CD4-positive, alpha-beta T cell treated with Interleukin-10 for 1 hour (primary cell): ENCODE data around the gene SRSF12.
A peak's percentile ranks its signal among the peaks of the same experiment; 100 is the strongest.

Experiments
- DNase-seq: peaks from one replicate; pipeline ENCODE4 v3.0.0-alpha.2; 2020

Gene SRSF12

DNA sequence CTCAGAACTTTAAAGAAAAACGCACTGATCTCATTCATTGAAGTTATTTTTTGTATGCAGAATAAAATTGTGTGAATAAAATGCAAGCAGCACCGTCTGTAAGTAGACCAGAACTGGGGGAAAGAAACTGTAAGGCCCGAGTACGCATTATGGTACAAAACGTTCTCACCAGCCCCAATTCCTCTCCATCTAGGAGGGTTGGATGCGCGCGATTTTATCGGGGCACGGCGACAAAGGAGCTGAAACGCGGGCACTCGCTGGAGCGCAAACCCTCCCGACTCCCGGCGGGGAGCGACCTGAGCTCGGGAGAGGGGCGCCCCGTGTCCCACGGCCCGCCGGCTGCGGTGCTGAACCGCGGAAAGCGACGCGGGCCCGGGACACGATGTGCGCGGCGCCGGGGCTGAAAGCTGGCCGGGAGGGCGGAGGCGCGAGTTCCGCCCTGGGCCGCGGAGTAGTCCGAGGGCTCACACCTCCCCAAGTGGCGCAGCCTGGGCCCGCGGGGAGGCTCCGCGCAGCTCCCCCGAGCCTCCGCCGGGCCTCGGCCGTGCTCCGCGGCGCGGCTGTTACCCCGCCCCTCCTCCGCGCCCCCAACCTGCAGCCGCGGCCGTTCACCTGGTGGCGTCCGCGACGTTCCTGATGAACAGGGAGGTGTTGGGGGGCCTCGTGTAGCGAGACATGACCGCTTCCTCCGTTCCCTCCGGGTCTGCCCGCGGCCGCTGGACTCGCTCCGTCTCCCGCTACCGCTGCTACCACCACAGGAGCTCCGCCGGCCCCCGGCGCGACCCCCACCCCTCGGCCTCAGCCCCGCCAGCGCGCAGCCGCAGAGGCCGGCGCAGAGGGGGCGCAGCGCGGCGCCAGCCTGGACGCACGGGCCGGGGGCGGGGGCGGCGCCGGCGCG is at the start of gene SRSF12:
Gene SRSF12 (minus strand): TSS at position 861 of the 898 bp plus-strand sequence. CDS start 184 bp downstream, at position 677.
- peak; percentile 43 for DNase-seq

GRCh38 chr6:89162047-89162371 is 44.1 kb upstream of the SRSF12 start:
- DNase-seq: no peak

GRCh38 chr6:89161326-89162046 is 43.6 kb upstream of the SRSF12 start:
- DNase-seq: no peak

- no peak for DNase-seq
Measured at GRCh38 chr6:89160331-89161092, 42.6 kb upstream of the SRSF12 start.

GRCh38 chr6:89154131-89154530 is 36.3 kb upstream of the SRSF12 start:
- DNase-seq: no peak

- DNase-seq: no peak
Measured at GRCh38 chr6:89148016-89148750, 30.3 kb upstream of the SRSF12 start.

DNA sequence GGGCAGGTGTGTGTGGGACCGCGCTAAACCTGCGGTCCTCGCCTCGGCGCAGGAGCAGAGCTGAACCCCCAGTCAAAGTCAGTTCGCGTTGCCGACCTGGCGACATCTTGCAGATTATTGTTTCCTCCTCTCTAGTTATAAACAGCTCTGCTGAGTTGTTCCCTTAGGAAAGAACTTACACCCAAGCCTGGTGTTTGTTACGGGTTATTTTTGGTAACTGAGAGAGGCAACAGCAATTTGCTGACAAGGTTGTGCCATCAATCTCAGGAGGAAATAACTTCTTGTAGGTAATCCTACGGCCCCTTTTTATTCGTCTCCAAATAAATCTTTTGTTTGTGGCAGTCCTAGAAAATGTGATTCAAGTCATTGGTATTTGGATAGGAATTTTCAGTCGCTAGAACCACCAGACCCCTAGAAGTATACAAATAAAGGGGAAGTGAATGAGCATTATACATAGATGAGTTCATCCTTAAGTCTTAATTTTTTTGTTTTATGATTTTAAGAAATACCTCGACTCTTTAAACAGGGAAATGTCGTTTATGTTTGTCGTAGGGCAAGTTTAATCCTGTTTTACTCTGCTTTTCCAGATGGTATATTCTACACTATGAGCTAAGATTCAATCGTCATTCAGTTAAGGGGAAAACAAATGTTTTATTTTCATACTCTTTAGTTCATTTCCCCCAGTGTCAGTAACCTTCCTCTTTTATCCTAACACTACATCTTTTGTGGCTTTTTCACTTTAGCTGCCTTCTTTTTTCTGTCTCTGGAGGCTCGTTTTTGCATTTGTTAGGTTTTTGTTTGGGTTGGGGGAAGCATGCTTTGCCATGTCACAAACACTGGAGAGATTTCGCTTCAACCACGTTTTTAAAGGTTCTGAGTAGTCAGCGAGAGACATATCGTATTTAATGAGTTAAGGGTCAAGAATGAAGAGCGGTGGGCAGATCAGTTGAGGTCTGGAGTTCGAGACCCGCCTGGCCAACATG is 29.1 kb upstream of the SRSF12 start:
- peak; percentile 31 for DNase-seq

- peak; percentile 64 for DNase-seq
Measured at GRCh38 chr6:89145956-89146717, 28.3 kb upstream of the SRSF12 start, which contains the start of gene PM20D2. PM20D2 (plus strand) TSS chr6:89146055; CDS start chr6:89146145, 90 bp downstream.

- peak; percentile 53 for DNase-seq
Measured at GRCh38 chr6:89145091-89145955, 27.5 kb upstream of the SRSF12 start.

DNA sequence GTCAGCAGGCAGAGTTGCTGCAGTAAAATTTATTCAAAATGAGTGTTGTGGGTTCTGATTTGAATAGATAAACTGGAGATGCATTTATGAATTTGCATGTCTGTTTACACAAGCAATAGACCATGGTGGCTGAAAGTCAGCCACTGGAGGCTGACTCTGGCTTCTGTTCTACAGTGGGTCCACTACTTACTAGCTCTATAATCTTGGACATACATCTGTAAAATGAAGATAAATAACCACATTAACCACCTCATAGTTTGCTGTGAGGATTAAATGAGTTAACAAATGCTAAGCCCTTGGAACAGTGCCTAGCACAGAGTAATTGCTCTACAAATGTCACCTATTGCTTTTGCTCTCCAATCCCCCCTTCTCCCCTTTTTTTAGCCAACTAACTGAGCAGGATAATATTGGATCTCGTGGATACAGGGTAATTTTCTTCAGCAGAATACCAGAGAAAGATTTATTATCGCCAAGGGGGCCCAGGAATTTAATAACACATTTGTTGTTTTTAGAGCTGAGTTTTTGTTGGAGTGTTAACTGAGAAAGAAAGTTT is 26.6 kb upstream of the SRSF12 start:
- DNase-seq: no peak

DNA sequence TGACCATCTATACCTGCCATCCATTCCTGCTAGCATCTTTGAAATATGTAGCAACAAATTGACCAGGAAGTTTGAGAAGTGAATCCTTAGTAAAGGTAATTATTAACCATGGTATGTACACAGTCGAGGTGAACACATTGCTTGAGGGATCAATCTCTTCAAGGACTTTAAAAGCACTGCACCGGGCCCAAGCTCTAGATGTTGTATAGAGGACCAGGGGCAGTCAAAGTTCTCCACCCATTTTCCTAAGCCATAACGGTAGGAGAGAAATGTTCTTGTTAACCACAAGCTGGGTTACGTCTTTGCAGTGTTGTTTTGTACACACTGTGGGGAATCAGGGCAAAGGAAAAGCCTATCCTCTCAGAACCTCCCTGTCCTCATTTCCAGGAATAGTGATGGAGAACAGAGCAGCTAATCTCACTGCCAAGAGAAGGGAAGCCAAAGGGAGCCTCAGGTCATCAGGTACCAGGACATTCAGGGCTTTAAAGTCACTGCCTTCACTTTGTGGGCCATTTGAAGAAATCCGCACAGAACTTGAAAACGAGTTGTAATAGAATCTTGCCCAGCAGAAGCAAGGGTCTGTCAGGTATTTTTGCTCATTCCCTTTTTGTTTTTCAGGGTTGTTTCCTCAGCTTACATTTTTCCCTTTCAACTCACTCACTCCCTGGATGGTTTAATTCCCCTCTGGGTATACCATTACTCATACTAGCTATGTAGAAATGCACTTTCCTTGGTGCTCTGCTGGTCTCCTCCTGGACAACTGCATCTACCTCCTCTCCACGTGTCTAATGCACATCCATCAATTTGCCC is 22.7 kb upstream of the SRSF12 start:
- no peak for DNase-seq

DNA sequence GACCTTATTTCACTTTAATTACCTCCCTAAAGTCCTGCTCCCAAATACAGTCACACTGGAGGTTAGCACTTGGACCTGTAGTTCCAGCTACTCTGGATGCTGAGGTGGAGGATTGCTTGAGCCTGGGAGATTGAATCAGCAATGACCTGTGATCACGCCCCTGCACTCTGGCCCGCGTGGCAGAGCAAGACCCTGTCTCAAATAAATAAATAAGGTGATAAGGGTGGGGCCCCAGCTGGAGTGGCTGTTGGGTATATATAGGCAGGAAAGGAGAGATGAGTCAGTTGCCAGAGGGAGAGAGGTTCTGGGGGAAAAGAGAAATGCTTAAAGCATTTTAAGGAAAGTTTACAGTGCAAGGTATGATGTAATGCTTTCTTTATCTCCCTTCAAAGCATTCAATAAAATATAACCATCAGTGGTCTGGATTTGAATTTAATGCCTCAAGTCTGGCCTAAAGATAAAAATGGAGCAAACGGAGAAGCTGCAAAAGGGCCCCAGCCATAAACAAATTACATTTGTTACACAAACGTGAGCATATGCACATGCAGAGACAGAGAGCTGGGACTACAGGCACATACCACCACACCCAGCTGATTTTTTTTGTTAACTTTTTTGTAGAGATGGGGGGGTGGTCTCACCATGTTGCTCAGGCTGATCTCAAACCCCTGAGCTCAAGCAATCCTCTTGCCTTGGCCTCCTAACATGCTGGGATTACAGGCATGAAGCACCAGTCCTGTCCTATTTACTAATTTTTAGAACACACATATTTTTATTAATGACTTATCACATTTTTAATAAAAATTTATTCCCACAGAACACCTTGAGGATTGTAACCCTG is 21.9 kb upstream of the SRSF12 start:
- no peak for DNase-seq

DNA sequence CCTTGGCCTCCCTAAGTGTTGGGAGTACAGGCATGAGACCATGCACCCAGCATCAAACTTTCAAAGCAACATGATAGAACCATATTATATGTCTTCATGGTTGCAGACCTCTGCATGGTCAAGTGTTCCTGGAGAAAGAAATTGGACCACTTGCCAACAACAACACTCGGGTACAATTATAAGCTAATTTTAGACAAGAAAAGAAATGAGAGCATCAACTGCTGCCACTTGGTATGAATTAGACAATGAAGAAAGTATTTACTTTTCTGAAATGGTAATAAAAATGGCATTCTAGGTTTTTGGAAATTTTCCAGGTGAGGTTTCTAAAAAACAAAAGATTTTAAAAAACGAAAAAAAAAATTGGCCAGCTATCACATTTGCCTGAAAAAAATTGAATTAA is 20.3 kb upstream of the SRSF12 start:
- no peak for DNase-seq

GRCh38 chr6:89134723-89135122 is 16.9 kb upstream of the SRSF12 start:
- DNase-seq: no peak

DNA sequence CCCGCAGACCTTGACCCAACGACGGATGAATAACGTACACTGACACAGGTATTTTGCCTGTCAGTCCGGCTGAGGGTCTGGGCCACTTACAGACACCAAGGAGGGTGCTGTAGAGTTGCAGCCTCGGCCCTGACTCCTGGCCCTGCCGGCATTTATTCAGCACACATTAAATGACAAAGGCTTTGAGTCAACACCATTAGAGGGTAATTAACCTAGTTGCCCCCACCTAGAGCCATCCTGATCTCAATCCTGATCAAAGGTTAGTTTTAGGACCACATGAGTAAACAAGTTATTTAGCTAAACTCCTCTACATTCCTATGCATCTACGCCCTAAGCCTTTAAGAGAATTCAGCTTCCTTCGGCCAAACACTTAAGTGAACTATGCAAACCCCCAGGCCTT is 16.1 kb upstream of the SRSF12 start:
- DNase-seq: no peak

DNA sequence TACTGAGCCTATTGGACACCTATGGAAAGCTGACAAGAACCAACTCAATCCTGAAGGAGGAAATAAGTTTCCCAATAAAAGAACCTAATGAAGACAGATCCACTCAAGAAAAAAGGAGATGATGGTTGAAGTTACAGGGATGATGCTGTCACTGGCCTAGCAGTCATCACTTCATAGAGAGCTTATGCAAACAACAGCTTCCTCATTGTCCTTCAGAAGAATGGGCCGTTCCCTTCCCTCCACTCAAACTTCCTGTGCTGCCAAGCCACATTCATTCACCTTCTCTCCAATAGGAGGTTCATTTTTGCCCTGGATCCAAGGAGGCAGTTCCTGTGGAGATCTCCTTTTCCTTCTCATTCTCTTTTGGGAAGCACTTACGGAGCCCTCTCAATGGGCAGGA is 14.2 kb upstream of the SRSF12 start:
- no peak for DNase-seq

DNA sequence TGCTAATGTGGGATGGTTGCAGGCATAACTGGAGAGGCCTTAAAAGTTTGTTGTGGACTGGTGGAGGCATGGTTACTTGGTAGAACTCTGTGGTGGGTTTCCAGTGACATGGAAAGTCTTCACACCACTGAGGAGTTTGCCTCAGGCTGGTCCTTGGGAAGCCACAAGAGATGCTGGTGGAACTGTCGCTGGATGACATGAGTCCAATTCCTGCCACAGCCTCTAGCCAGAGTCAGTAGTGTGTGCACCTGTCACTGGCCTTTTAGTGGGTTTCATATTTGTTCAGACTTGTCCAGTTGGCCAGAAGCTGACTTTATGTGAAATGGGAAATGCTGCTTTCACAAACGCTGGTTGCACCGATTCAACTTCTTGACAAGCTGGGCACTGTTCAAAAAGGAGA is 13.7 kb upstream of the SRSF12 start:
- no peak for DNase-seq
